Caki2 (cell line): ENCODE results near the gene EPM2A. TPM values are rescaled to one million over a fixed set of nuclear protein-coding genes. Genes with fewer than 3 reads are reported as not detected.

ENCODE experiments used
- total RNA-seq: library from RNA; depleted of rRNA; stranded (reverse); fragments of >200 nt; shearing (Covaris generic); gene quantifications from 2 replicates; pipeline ENCODE4 v1.2.3, GENCODE V29; 2014; ENCODE audit warnings: low replicate concordance; rRNA removed

Gene EPM2A
- total RNA-seq, 1 experiment from 2014 or later: 6.2 TPM

Other genes starting within 250 kb of the EPM2A start
- 4.0 and 5.0 TPM in 2 replicates for gene FBXO30, start 79.3 kb upstream of the EPM2A start, total RNA-seq
- gene SHPRH, start 228.8 kb upstream of the EPM2A start, total RNA-seq: 6.0 and 15.6 TPM in 2 replicates